ENCODE data around the gene EXOC3L4.
A peak's percentile ranks its signal among the peaks of the same experiment; 100 is the strongest.

EXOC3L4 gene

GRCh38 chr14:103088921-103089320, 5.6 kb upstream of the EXOC3L4 start:
- TF ChIP-seq CTCF (IDR thresholded peaks at IDR 0.05; ENCODE audit: low read depth, low read length) = no peak
- H3K9me3 ChIP-seq = no peaks in the 10 kb centered on the region
- no peak for DNase-seq
- H3K4me3 ChIP-seq (ENCODE audit: low read depth, low read length) = no peak overlapping the region
- no peaks in the 10 kb centered on the region for H3K4me1 ChIP-seq
- H3K36me3 ChIP-seq = no peaks in the 10 kb centered on the region
- H3K27me3 ChIP-seq = peaks cover 14% of the 10 kb centered on the region

GRCh38 chr14:103089386-103090335, 4.9 kb upstream of the EXOC3L4 start:
- no peak for TF ChIP-seq CTCF (IDR thresholded peaks at IDR 0.05; ENCODE audit: low read depth, low read length)
- no peaks in the 10 kb centered on the region for H3K9me3 ChIP-seq
- no peak for DNase-seq
- peaks cover 7% of the 10 kb centered on the region for H3K27me3 ChIP-seq
- H3K4me1 ChIP-seq = no peaks in the 10 kb centered on the region
- H3K4me3 ChIP-seq (ENCODE audit: low read depth, low read length) = no peak overlapping the region
- no peaks in the 10 kb centered on the region for H3K36me3 ChIP-seq

- Histone ChIP-seq H3K27me3 (no peaks in the 10 kb centered on the region; the same call in 1 of the 2 replicates), H3K9me3 (no peaks in the 10 kb centered on the region), H3K4me3 (ENCODE audit: low read depth, low read length) (no peak overlapping the region), H3K36me3 (no peaks in the 10 kb centered on the region), H3K4me1 (no peaks in the 10 kb centered on the region)
- no peak for DNase-seq
- no peak for TF ChIP-seq CTCF (IDR thresholded peaks at IDR 0.05; ENCODE audit: low read depth, low read length)
These were observed 4.0 kb upstream of the EXOC3L4 start for GRCh38 chr14:103090481-103091020.

GRCh38 chr14:103091041-103091882, 3.3 kb upstream of the EXOC3L4 start:
- H3K9me3 ChIP-seq = no peaks in the 10 kb centered on the region
- peak; percentile 81 for DNase-seq
- no peaks in the 10 kb centered on the region for H3K27me3 ChIP-seq
- H3K4me1 ChIP-seq = no peaks in the 10 kb centered on the region
- peak; percentile 46 for TF ChIP-seq CTCF (IDR thresholded peaks at IDR 0.05; ENCODE audit: low read depth, low read length)
- peak overlapping the region; percentile 55 for H3K4me3 ChIP-seq (ENCODE audit: low read depth, low read length)
- no peaks in the 10 kb centered on the region for H3K36me3 ChIP-seq

GRCh38 chr14:103091883-103092222, 2.7 kb upstream of the EXOC3L4 start:
- no peaks in the 10 kb centered on the region for H3K9me3 ChIP-seq
- no peaks in the 10 kb centered on the region for H3K4me1 ChIP-seq
- peak overlapping the region; percentile 55 for H3K4me3 ChIP-seq (ENCODE audit: low read depth, low read length)
- TF ChIP-seq CTCF (IDR thresholded peaks at IDR 0.05; ENCODE audit: low read depth, low read length) = no peak
- no peak for DNase-seq
- H3K36me3 ChIP-seq = no peaks in the 10 kb centered on the region
- H3K27me3 ChIP-seq = no peaks in the 10 kb centered on the region

Measured in BE2C (cell line).